ENCODE measurements around the gene SH3D19.

DNA sequence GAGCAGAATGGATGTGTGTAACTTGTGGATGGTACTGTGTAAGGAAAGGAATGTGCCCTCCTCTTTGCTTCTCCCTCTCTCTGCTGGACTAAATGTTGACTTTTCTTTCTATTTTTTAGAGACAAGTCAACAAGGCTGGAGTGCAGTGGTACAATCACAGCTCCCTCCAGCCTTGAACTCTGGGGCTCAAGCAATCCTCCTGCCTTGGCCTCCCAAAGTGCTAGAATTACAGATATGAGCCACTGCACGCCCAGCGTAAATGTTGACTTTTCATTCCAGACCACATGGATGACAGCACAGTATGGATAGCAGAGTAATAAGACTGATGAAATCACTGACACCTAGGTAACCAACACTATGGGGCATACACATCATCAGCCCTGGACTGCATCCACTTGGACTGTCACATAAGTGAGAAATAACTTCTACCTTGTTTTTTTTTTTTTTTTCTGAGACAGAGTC is 231.1 kb downstream of the SH3D19 start:
- TF ChIP-seq, protein P1, sequence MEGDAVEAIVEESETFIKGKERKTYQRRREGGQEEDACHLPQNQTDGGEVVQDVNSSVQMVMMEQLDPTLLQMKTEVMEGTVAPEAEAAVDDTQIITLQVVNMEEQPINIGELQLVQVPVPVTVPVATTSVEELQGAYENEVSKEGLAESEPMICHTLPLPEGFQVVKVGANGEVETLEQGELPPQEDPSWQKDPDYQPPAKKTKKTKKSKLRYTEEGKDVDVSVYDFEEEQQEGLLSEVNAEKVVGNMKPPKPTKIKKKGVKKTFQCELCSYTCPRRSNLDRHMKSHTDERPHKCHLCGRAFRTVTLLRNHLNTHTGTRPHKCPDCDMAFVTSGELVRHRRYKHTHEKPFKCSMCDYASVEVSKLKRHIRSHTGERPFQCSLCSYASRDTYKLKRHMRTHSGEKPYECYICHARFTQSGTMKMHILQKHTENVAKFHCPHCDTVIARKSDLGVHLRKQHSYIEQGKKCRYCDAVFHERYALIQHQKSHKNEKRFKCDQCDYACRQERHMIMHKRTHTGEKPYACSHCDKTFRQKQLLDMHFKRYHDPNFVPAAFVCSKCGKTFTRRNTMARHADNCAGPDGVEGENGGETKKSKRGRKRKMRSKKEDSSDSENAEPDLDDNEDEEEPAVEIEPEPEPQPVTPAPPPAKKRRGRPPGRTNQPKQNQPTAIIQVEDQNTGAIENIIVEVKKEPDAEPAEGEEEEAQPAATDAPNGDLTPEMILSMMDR (IDR thresholded peaks at IDR 0.05; ENCODE audit: borderline replicate concordance, extremely low read depth, low read length, poor library complexity, severe bottlenecking) = no peak
- TF ChIP-seq EZH2 (IDR thresholded peaks at IDR 0.05; ENCODE audit: borderline replicate concordance, low read depth, low read length, severe bottlenecking) = no peak
